ENCODE data around the gene GSTM2.
A peak's percentile ranks its signal among the peaks of the same experiment; 100 is the strongest.

GSTM2 gene

GRCh38 chr1:109629372-109630030 is 38.4 kb upstream of the GSTM2 start:
- DNase-seq (ENCODE audit: low read depth in 2 of 2): no peak

GRCh38 chr1:109630081-109630897 is 37.6 kb upstream of the GSTM2 start:
- no peak for DNase-seq (ENCODE audit: low read depth in 2 of 2)

- no peak for DNase-seq (ENCODE audit: low read depth in 2 of 2)
These were observed 36.9 kb upstream of the GSTM2 start for GRCh38 chr1:109630898-109631512.

- no peak for DNase-seq (ENCODE audit: low read depth in 2 of 2)
These were observed 36.0 kb upstream of the GSTM2 start for GRCh38 chr1:109631513-109632505.

DNA sequence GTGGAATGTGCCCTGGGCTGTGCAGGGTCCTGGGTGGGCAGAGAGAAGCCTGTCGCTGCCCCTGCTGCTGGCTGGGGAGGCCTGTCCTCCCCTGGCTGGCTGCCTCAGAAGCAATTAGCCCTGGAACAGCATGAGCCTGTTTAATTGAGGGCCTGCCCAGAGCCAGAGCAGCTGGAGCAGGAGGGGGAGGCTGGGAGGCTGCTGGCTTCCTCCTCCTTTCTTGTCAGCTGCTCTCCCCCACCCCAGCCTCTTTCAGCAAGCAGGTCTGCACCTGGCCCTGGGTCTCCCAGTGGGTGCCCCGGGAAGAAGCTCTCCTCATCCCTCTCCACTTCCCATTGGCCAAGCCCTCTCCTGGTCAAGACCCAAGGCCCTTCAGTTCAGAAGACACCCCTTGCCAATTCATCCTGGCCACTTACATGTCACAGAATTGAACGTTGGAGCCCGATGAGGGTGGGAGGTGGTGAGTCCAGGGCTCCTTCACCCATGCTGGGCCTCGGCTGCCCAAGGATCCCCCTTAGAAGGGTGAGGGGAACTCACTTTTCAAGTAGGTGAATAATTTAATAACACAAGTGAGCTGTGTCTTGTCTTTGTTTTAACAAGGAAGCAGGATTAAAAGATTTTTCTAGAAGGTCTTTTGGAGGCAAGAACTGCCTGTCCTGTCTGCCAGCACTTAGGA is 35.0 kb upstream of the GSTM2 start:
- no peak for DNase-seq (ENCODE audit: low read depth in 2 of 2)

- DNase-seq (ENCODE audit: low read depth in 2 of 2): no peak
These were observed 33.6 kb upstream of the GSTM2 start for GRCh38 chr1:109634292-109634691.

DNA sequence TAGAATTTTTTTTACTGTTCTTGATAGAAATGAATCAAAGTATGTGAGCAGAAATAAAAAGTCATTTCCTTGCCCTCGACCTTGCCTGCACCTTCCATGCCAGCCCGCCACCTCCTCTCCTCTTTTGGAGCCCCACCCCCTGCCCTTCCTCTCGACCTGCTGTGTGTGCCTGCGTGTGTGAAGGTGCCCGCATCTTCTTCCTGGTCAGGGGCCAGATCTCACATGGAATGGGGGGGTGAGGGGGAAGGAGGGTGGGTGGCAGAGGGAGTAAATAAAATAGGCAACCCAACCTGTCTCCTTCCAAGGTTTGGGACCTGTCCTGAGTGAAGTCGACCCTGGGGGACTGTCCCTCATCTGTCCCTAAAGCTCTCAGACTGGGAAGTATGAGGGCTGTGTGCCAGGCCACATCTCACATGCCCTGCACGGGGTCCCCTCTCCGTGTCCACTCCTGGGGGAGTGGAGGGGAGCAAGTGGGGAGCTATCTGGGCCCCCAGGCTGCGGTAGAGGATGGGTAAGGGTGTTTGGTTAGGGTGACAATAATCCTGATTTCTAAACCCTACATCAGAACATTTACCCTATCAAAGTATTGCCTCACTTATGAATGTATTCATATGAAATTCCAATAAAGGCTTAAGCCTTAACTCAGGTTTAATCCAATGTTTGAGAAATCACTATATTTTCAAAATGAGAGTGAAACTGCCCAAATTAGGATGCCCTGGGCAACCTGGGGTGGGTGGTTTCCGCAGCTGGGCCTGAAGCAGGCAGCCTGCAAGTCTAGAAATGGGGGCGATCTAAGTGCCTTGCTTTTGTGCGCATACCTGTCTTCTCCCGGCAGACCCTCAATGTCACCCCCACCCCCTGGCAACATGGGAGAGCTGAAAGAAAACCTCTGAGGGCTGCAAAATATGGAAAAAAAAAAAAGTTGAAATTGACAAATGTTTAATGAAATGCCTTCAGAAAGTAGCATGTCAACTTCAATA is 32.8 kb upstream of the GSTM2 start:
- DNase-seq (ENCODE audit: low read depth in 2 of 2): no peak

DNA sequence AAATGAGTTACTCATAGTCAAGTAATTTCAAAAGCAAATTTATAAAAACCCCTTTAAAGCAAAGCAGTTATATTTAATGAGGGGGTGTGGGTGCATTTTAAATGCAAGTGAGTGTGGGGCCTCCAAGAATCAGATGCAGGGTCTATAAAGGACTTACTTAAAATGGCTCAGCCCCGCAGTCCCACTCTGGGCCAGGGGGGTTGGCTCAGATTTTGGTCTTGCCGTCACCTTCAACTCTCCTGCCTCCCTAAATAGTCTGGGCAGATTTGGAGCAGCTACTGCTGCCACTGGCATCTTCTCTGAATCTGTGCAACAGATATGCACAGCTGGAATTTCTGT is 32.0 kb upstream of the GSTM2 start:
- DNase-seq (ENCODE audit: low read depth in 2 of 2): no peak

- DNase-seq (ENCODE audit: low read depth in 2 of 2): no peak
These were observed 31.5 kb upstream of the GSTM2 start for GRCh38 chr1:109636201-109636952.

GRCh38 chr1:109637446-109637845 is 30.4 kb upstream of the GSTM2 start:
- no peak for DNase-seq (ENCODE audit: low read depth in 2 of 2)

- DNase-seq (ENCODE audit: low read depth in 2 of 2): no peak
These were observed 28.6 kb upstream of the GSTM2 start for GRCh38 chr1:109639063-109639840.

DNA sequence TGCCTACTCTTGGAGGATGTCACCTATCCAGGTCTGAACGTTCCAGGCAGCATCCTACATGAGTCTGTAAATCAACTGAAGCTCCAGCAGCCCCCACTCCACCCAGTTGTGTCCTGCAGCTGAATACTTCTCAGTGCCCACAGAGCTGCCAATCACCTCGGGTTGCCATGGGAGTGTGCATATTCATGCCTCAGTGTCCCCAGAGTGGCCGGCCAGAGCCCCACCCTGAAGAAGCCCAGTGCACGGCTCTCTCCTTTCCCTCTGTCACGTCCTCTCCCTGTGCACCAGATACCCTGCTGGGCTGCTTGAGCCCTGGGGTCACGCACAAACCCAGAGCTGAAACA is 28.0 kb upstream of the GSTM2 start:
- no peak for DNase-seq (ENCODE audit: low read depth in 2 of 2)

DNA sequence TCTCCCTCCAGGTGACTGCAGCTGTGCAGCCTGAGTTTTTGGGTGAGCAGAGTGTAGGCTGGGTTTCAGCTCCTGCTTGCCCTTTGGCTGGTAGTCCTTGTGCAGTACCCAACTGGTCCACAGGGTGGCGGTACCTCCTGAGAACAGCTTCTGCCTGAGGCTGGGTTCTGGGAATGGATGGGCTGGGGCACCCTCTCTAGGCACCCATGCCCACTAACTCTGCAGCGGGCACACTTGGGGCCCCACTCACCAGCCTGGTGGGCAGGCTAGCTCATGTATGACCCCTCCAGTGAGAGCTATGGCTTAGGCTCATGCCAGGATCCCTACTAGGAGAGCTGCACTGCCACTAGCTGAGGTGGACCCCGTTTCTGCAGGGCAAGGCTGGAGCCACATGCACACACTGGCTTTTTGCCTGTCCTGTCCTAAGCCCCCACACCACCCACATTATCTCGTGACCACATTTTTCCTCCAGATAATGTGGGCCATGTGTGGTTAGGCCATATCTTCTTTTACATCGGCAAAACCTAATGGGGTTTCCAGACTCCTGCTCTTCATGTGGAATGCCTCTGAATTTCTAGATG is 27.5 kb upstream of the GSTM2 start:
- DNase-seq (ENCODE audit: low read depth in 2 of 2): peak; percentile 83 to 96

GRCh38 chr1:109641078-109641740 is 26.6 kb upstream of the GSTM2 start:
- DNase-seq (ENCODE audit: low read depth in 2 of 2): no peak

GRCh38 chr1:109641861-109642260 is 26.0 kb upstream of the GSTM2 start:
- DNase-seq (ENCODE audit: low read depth in 2 of 2): no peak

DNA sequence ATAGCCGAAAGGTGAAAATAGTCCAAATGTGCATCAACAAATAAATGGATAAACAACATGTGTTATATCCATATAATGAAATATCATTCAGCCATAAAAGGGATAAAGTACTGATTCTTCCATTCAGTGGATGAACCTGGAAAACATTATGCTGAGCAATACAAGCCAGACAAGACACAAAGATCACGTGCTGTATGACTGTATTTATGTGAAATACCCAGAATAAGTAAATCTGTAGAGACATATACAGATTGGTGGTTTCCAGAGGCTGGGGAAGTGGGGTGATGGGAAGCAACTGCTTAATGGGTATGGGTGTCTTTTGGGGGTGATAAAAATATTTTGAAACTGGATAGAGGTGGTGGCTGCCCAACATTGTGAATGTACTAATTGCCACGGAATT is 25.2 kb upstream of the GSTM2 start:
- no peak for DNase-seq (ENCODE audit: low read depth in 2 of 2)

- DNase-seq (ENCODE audit: low read depth in 2 of 2): peak; percentile 68 to 87
These were observed 24.2 kb upstream of the GSTM2 start for GRCh38 chr1:109643385-109644230.
